NCI-H2107 (cell line): Measurements from ENCODE around the gene NPAS3.

Experiments
- DNase-seq: peaks from one replicate; lab custom pipeline; 2025; lab: John Stamatoyannopoulos, UW

Gene NPAS3

GRCh38 chr14:33483110-33483509 is 544.4 kb downstream of the NPAS3 start:
- DNase-seq = no peak

- DNase-seq = no peak
Measured at GRCh38 chr14:33483541-33483940, 544.9 kb downstream of the NPAS3 start.

GRCh38 chr14:33484264-33484663 is 545.6 kb downstream of the NPAS3 start:
- DNase-seq = no peak

GRCh38 chr14:33486332-33486890 is 547.7 kb downstream of the NPAS3 start:
- no peak for DNase-seq

GRCh38 chr14:33488582-33488981 is 549.9 kb downstream of the NPAS3 start:
- no peak for DNase-seq

GRCh38 chr14:33490555-33490954 is 551.9 kb downstream of the NPAS3 start:
- DNase-seq = no peak

GRCh38 chr14:33491112-33491511 is 552.4 kb downstream of the NPAS3 start:
- DNase-seq = no peak

- DNase-seq = no peak
Measured at GRCh38 chr14:33492491-33492890, 553.8 kb downstream of the NPAS3 start.

- DNase-seq = no peak
Measured at GRCh38 chr14:33493266-33493665, 554.6 kb downstream of the NPAS3 start.

- DNase-seq = no peak
Measured at GRCh38 chr14:33493990-33494389, 555.3 kb downstream of the NPAS3 start.

GRCh38 chr14:33499687-33500086 is 561.0 kb downstream of the NPAS3 start:
- DNase-seq = no peak

GRCh38 chr14:33504246-33505099 is 565.8 kb downstream of the NPAS3 start:
- no peak for DNase-seq

- no peak for DNase-seq
Measured at GRCh38 chr14:33505266-33505962, 566.7 kb downstream of the NPAS3 start.

- no peak for DNase-seq
Measured at GRCh38 chr14:33505963-33506329, 567.3 kb downstream of the NPAS3 start.

- DNase-seq = no peak
Measured at GRCh38 chr14:33508126-33509062, 569.7 kb downstream of the NPAS3 start.

- no peak for DNase-seq
Measured at GRCh38 chr14:33509454-33509853, 570.8 kb downstream of the NPAS3 start.

- peak; percentile 19 for DNase-seq
Measured at GRCh38 chr14:33510063-33510481, 571.4 kb downstream of the NPAS3 start.

GRCh38 chr14:33510991-33511390 is 572.3 kb downstream of the NPAS3 start:
- no peak for DNase-seq

- no peak for DNase-seq
Measured at GRCh38 chr14:33511851-33512640, 573.4 kb downstream of the NPAS3 start.

- DNase-seq = no peak
Measured at GRCh38 chr14:33515441-33515840, 576.8 kb downstream of the NPAS3 start.

- no peak for DNase-seq
Measured at GRCh38 chr14:33515899-33516298, 577.2 kb downstream of the NPAS3 start.
